ENCODE data around the gene ZNF518A.

The ZNF518A gene, protein sequence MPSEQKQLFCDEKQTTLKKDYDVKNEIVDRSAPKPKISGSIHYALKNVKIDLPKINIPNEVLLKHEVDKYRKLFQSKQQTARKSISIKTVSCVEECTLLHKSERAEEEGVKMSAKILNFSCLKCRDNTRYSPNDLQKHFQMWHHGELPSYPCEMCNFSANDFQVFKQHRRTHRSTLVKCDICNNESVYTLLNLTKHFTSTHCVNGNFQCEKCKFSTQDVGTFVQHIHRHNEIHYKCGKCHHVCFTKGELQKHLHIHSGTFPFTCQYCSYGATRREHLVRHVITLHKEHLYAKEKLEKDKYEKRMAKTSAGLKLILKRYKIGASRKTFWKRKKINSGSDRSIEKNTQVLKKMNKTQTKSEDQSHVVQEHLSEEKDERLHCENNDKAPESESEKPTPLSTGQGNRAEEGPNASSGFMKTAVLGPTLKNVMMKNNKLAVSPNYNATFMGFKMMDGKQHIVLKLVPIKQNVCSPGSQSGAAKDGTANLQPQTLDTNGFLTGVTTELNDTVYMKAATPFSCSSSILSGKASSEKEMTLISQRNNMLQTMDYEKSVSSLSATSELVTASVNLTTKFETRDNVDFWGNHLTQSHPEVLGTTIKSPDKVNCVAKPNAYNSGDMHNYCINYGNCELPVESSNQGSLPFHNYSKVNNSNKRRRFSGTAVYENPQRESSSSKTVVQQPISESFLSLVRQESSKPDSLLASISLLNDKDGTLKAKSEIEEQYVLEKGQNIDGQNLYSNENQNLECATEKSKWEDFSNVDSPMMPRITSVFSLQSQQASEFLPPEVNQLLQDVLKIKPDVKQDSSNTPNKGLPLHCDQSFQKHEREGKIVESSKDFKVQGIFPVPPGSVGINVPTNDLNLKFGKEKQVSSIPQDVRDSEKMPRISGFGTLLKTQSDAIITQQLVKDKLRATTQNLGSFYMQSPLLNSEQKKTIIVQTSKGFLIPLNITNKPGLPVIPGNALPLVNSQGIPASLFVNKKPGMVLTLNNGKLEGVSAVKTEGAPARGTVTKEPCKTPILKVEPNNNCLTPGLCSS (N-terminal part only)

GRCh38 chr10:96129387-96130325 lies at the start of gene ZNF518A:
ZNF518A (plus strand) TSS chr10:96130297; CDS start chr10:96156323, 26,026 bp downstream.
- DNase-seq: peak; percentile 91

GRCh38 chr10:96082153-96082552 lies 47.9 kb upstream of the ZNF518A start:
- no peak for DNase-seq

GRCh38 chr10:96082748-96083147 lies 47.3 kb upstream of the ZNF518A start:
- no peak for DNase-seq

GRCh38 chr10:96089116-96089515 lies 41.0 kb upstream of the ZNF518A start:
- no peak for DNase-seq

DNA sequence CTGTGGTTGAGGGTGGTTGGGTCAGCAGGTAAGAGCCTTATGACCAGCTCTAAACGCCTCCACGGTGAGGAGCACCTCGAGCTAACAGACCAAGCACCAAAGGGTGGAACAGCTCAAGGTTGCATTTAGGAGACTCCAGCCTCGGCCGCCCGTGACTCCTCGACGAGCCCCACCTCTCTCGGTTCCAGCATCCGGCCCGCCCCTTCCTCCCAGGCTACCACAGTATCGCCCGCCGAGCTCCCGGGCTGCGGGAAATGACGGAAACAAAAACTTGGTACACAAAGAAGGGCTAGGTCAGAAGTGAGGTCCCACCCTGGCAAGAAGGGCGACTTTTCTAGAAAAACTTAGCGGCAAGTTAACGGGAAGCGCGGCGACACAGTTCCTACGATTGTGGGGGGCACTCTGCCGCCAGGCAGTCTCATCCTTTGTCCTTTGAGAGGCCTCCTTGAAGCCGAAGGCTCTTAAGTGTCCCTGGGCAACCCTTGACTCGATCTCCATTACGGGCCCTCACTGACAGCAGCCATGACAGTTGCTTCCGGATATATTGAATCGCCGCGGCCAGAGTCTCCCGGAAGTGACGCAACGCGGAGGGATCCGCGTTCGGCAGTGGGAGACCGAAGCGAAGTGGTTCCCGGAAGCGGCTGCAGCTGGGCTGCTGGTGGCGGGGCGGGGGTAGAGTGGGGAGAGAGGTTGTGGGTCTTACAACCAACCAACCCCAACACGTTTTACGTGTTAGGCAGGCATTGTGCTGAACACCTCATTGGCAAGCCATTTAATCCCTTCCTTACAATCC lies 40.2 kb upstream of the ZNF518A start:
- DNase-seq: peak; percentile 91

GRCh38 chr10:96090463-96090800 lies 39.7 kb upstream of the ZNF518A start:
- DNase-seq: no peak

GRCh38 chr10:96092999-96093767 lies 36.9 kb upstream of the ZNF518A start:
- no peak for DNase-seq

DNA sequence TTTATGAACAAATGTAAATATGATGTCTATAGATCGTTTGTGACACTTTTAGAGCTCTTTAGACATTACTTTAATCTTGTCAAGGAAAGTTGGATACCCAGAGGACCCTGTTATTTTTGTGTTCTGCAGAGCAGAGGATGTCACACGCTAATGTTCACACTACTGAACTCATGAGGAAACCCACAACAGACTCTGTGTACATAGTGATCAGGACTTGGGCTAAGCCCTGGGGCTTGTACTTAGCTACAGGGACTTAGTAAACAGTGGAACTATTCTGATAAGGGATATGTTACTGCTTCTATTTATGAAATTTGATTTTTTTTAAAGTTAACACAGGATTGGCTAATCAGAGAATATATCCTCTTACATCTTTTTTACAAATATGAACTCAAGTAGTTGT lies 36.1 kb upstream of the ZNF518A start:
- DNase-seq: no peak

- DNase-seq: no peak
These were observed 33.1 kb upstream of the ZNF518A start for GRCh38 chr10:96096958-96097357.

GRCh38 chr10:96097865-96098264 lies 32.2 kb upstream of the ZNF518A start:
- no peak for DNase-seq

DNA sequence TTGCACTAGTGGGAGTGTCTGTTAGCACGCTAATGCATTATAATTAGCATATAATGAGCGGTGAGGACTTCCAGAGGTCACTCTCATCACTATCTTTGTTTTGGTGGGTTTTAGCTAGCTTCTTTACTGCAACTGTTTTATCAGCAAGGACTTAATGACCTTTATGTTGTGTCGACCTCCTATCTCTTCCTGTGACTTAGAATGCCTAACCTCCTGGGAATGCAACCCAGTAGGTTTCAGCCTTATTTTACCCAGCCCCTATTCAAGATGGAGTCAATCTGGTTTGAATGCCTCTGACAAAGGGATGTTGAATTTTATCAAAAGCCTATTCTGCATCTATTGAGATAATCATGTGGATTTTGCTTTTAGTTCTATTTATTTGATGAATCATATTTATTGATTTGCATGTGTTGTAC lies 22.5 kb upstream of the ZNF518A start:
- no peak for DNase-seq

- no peak for DNase-seq
These were observed 17.6 kb upstream of the ZNF518A start for GRCh38 chr10:96112531-96112930.

- no peak for DNase-seq
These were observed 11.3 kb upstream of the ZNF518A start for GRCh38 chr10:96118604-96119450.

DNA sequence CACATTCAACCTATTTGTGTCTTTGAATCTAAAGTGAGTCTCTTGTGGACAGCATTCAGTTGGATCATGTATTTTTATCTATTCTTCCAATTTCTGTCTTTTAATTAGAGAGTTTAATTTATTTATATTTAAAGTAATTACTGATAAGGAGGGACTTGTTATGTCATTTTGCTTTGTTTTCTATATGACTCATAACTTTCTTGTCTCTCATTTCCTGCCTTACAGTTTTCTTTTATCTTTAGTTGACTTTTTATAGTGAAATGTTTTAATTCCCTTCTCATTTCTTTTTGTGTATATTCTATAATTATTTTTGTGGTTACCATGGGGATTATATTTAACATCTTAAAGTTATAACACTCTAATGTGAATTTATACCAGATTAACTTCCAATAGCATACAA lies 7.3 kb upstream of the ZNF518A start:
- no peak for DNase-seq

DNA sequence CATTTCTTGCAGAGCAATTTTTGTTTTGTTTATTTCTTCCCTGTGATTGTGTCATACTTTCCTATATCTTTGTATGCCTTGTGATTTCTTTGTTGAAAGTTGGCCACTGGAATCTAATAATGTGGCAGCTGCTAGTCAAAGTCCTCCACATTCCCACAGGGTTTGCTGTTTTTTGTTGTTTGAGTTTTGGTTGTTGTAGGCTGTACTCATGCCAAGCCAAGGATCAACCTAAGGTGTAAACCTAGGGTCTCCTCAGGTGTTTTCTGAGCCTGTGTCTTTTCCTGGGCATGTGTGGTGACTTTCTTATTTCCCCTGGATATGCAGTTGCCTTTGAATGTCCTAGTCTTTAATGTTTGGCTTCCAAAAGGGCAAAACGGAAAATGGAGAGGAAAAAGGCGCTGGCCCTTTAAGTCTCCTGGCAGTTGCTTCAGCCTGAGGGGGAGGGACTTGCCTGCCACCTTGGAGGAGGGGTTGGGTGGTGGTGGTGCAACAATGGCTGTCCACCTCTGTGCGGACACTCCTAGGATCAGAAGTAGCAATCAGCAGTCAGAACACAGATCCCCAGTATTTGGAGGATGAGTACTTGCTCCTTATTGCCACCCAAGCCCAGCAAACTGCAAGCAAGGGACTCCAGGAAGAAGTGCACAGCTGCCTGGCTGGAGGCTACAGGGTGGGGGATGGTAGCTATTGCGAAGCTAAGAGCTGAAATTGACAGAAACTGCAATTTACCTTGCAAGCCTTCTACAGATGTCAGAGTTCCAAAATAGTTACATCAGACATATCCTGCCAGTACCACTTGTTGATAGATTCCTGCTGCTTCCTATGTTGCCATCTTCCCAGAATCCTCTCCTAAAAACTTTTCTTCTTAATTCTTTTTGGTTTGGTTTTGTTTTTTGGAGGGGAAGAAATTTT lies 5.6 kb upstream of the ZNF518A start:
- no peak for DNase-seq

- no peak for DNase-seq
These were observed 5.0 kb upstream of the ZNF518A start for GRCh38 chr10:96125142-96125515.

DNA sequence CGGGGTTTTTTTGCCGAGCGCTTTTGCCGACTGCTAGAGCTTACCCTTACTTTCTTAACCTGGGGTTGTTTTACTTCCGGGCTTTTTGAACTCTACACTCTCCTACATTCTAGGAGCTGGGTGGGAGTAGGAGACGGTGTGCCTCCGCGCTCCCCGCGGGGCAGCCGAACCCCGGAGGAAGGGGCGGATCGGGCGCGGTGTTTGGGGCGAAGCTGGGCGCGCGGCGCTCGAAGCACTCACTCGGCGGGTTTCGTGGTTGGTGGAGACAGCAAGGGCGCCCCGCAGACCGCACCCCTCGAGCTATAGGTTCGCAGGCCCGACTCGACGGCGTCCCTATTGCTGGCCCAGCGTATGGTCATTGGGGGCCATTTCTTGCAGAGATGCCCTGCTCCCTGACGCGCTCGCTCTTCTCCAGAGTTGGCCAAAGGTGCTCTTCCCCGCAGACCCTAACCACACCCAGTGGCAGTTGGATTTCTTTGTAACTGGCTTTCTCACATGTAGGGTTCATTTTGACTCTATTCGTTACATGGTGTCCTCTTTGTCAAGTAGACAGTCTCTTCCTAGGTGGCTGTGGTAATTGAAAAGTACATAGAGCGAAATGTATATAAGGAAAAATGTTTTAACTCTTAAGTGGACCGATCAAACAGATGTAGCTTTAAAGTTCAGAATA lies 364 bp downstream of the ZNF518A start:
- DNase-seq: peak; percentile 78

GRCh38 chr10:96131621-96132020 lies 1.5 kb downstream of the ZNF518A start:
- no peak for DNase-seq

All from midbrain (tissue), 1 donor.